IMR-90 (cell line): ENCODE data around the gene C1QTNF8. TPM values are rescaled to one million over a fixed set of nuclear protein-coding genes. Genes with fewer than 3 reads are reported as not detected.

Experiments used
- ATAC-seq: fragments of 200-7000 bp; cut with Tn5 transposase; 2 replicates; pipeline ENCODE4 v1.9.1; 2020; ENCODE audit warnings: low read depth, mild to moderate bottlenecking, moderate library complexity
- BruUV-seq: library from RNA; stranded (reverse); fragments of 400-500 nt; replicated peaks from 2 replicates; lab custom pipeline; 2021; lab: Mats Ljungman, UMichigan
- CTCF ChIA-PET: fragments of 300-600 bp; formaldehyde crosslinking; extraction: SDS; loops from one replicate; lab custom pipeline; 2021; ENCODE audit warnings: antibody characterized with exemption; lab: Yijun Ruan, JAX
- POLR2A ChIA-PET: fragments of 300-600 bp; sonication (Branson Sonifier 250); formaldehyde crosslinking; loops from one replicate; lab custom pipeline; 2022; ENCODE audit warnings: antibody characterized with exemption; ENCODE audit not compliant: unreplicated experiment; lab: Charles Lee
- DNase-seq: peaks from one replicate; pipeline ENCODE4 v3.0.0; 2013
- H2AFZ ChIP-seq: replicated peaks from 2 replicates; pipeline ENCODE3; 2013; ENCODE audit warnings: low read length, mild to moderate bottlenecking; ENCODE audit not compliant: poor library complexity
- H2AK5ac ChIP-seq: 2 replicates; pipeline ENCODE4 v1.6.1; 2013; ENCODE audit warnings: low read depth, low read length, inconsistent platforms
- H2AK9ac ChIP-seq: replicated peaks from 2 replicates; pipeline ENCODE3; 2013; ENCODE audit warnings: mild to moderate bottlenecking, low read depth, low read length, moderate library complexity; ENCODE audit not compliant: poor library complexity
- H2BK120ac ChIP-seq: 2 replicates; pipeline ENCODE4 v1.6.1; 2013; ENCODE audit warnings: low read depth, low read length, inconsistent platforms
- H2BK15ac ChIP-seq: 3 replicates; pipeline ENCODE4 v1.6.1; 2013; ENCODE audit warnings: low read depth, low read length, inconsistent platforms
- H2BK20ac ChIP-seq: 2 replicates; pipeline ENCODE4 v1.6.1; 2013; ENCODE audit warnings: low read depth, mild to moderate bottlenecking, inconsistent platforms, low read length, moderate library complexity
- H2BK5ac ChIP-seq: 2 replicates; pipeline ENCODE4 v1.6.1; 2013; ENCODE audit warnings: mild to moderate bottlenecking, low read depth, low read length, inconsistent platforms; ENCODE audit not compliant: poor library complexity, severe bottlenecking
- H3K14ac ChIP-seq: replicated peaks from 2 replicates; pipeline ENCODE4 v1.6.1; 2013; ENCODE audit warnings: low read depth, low read length, inconsistent platforms
- H3K18ac ChIP-seq: 2 replicates; pipeline ENCODE4 v1.6.1; 2013; ENCODE audit warnings: low read depth, low read length, control low read depth
- H3K23ac ChIP-seq: 2 replicates; pipeline ENCODE4 v1.6.1; 2013; ENCODE audit warnings: low read depth, low read length, inconsistent platforms
- H3K27ac ChIP-seq: 2 replicates; pipeline ENCODE4 v1.5.1; 2013; ENCODE audit warnings: mild to moderate bottlenecking, control low read depth, low read length; ENCODE audit not compliant: insufficient read depth
- H3K27me3 ChIP-seq: 2 replicates; pipeline ENCODE4 v1.6.1; 2013; ENCODE audit warnings: low read length; ENCODE audit not compliant: control insufficient read depth, insufficient read depth
- H3K36me3 ChIP-seq: 2 replicates; pipeline ENCODE4 v1.6.1; 2013; ENCODE audit warnings: low read length, mixed read lengths; ENCODE audit not compliant: control insufficient read depth, insufficient read depth
- H3K4ac ChIP-seq: 2 replicates; pipeline ENCODE4 v1.6.1; 2013; ENCODE audit warnings: low read depth, low read length, inconsistent platforms
- H3K4me1 ChIP-seq: 2 replicates; pipeline ENCODE4 v1.6.1; 2013; ENCODE audit warnings: low read length, mixed read lengths; ENCODE audit not compliant: control insufficient read depth, insufficient read depth
- H3K4me2 ChIP-seq: 2 replicates; pipeline ENCODE4 v1.6.1; 2013; ENCODE audit warnings: low read depth, mild to moderate bottlenecking, control low read depth, low read length, moderate library complexity
- H3K4me3 ChIP-seq: 2 replicates; pipeline ENCODE4 v1.5.1; 2013; ENCODE audit warnings: low read depth, mild to moderate bottlenecking, control low read depth, low read length, moderate library complexity; ENCODE audit not compliant: insufficient read depth
- H3K56ac ChIP-seq: 2 replicates; pipeline ENCODE4 v1.6.1; 2013; ENCODE audit warnings: low read length, inconsistent platforms; ENCODE audit not compliant: insufficient read depth; ENCODE audit errors: extremely low read depth
- H3K79me1 ChIP-seq, 2 experiments: 2 replicates each; pipeline ENCODE4 v1.6.1; 2013; ENCODE audit warnings: low read length in 2 of 2, inconsistent platforms in 1 of 2, low read depth in 1 of 2
- H3K9ac ChIP-seq: 2 replicates; pipeline ENCODE4 v1.6.1; 2013; ENCODE audit warnings: low read depth, low read length, control low read depth
- H3K9me1 ChIP-seq: 2 replicates; pipeline ENCODE4 v1.6.1; 2013; ENCODE audit warnings: low read length, inconsistent platforms; ENCODE audit not compliant: insufficient read depth
- H3K9me3 ChIP-seq: 2 replicates; pipeline ENCODE4 v1.6.1; 2013; ENCODE audit warnings: low read length; ENCODE audit not compliant: control insufficient read depth, insufficient read depth
- H4K20me1 ChIP-seq: 2 replicates; pipeline ENCODE4 v1.6.1; 2013; ENCODE audit warnings: low read length, inconsistent platforms; ENCODE audit not compliant: insufficient read depth
- H4K5ac ChIP-seq: 2 replicates; pipeline ENCODE4 v1.6.1; 2013; ENCODE audit warnings: mild to moderate bottlenecking, low read depth, low read length, control low read depth
- H4K8ac ChIP-seq, 2 experiments: 2 replicates each; pipeline ENCODE4 v1.6.1; 2013; ENCODE audit warnings: low read depth in 2 of 2, low read length in 2 of 2, control low read depth in 1 of 2, inconsistent platforms in 1 of 2
- H4K91ac ChIP-seq: 2 replicates; pipeline ENCODE4 v1.6.1; 2013; ENCODE audit warnings: low read depth, low read length, inconsistent platforms; ENCODE audit not compliant: insufficient read depth
- BHLHE40 ChIP-seq: fragments of 150-350 bp; IDR thresholded peaks from 2 replicates; pipeline ENCODE4 v1.6.1; 2016; ENCODE audit warnings: mild to moderate bottlenecking, low read depth, low read length
- CEBPB ChIP-seq: IDR thresholded peaks from 2 replicates; pipeline ENCODE4 v1.6.1; 2012; ENCODE audit warnings: low read depth, low read length, improper control_type of control experiment
- MXI1 ChIP-seq: IDR thresholded peaks from 2 replicates; pipeline ENCODE4 v1.6.1; 2012; ENCODE audit warnings: low read depth, mild to moderate bottlenecking, low read length, moderate library complexity, borderline replicate concordance
- NFE2L2 ChIP-seq: fragments of 150-350 bp; IDR thresholded peaks from 2 replicates; pipeline ENCODE4 v1.6.1; 2016; ENCODE audit warnings: low read depth, mild to moderate bottlenecking, low read length
- POLR2A ChIP-seq: IDR thresholded peaks from 2 replicates; pipeline ENCODE4 v1.6.1; 2012; ENCODE audit warnings: mild to moderate bottlenecking, low read depth, low read length
- RAD21 ChIP-seq: IDR thresholded peaks from 2 replicates; pipeline ENCODE4 v1.6.1; 2012; ENCODE audit warnings: low read length, improper control_type of control experiment
- WGBS, 2 experiments: methylation state at CpG; one replicate each; pipeline versions ENCODE4 v1.1.5 to v1.1.7; 2013; ENCODE audit warnings: missing lambda C conversion rate in 2 of 2; ENCODE audit not compliant: insufficient read length in 1 of 2; ENCODE audit errors: extremely low coverage in 2 of 2; 5-methylcytosine and 5-hydroxymethylcytosine counted together
- dilution Hi-C: fragments of 300-500 bp; cut with HindIII; formaldehyde crosslinking; loops from one replicate; pipeline ENCODE4 v1.14.3; 2018; ENCODE audit warnings: low sequenced_read_pairs; ENCODE audit not compliant: unreplicated experiment
- in situ Hi-C: fragments of 300-500 bp; cut with MboI; formaldehyde crosslinking; loops from 3 replicates; pipeline ENCODE4 v1.14.3; 2019; ENCODE audit warnings: low sequenced_read_pairs, inconsistent platforms, mixed read lengths
- intact Hi-C: fragments of 100-400 bp; cut with micrococcal nuclease; formaldehyde crosslinking; loops from 2 replicates; pipeline ENCODE4 v1.10.0; 2022
- polyA plus RNA-seq, 3 experiments: library from polyadenylated mRNA; depleted of rRNA; stranded (reverse); fragments of >200 nt; gene quantifications; 2 replicates each; pipeline ENCODE4 v1.2.3, GENCODE V29; 2012; ENCODE audit warnings: low replicate concordance in 1 of 3
- total RNA-seq: library from RNA; depleted of rRNA; stranded (reverse); fragments of >200 nt; gene quantifications from 2 replicates; pipeline ENCODE4 v1.2.3, GENCODE V29; 2012

The C1QTNF8 gene
- total and polyA plus RNA-seq, 2 of the 4 experiments (the other 2 are of a cell fraction): not detected

DNA sequence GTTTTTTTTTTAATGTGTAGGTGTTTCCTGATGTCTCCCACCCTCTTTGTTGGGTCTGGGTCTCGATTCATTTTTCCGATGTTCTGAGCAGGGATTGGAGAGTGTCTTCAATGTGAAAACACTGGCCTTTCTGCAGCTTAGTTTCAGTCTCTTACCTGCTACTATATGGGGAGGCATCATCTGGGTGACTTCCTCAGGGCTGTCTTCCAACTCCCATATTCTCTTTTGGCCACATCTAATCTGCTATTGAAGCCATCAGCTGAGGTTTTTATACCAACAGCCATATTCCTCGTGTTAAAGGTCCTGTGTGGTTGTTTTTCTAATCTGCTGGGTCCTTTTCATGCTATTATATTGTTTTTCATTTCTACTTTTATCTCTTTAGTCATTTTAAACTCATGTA is 36.7 kb downstream of the C1QTNF8 start:
- Histone ChIP-seq H3K27ac (no peak overlapping the region), H3K79me1 (no peaks in the 10 kb centered on the region), H3K36me3 (no peaks in the 10 kb centered on the region), H2BK5ac (no peak overlapping the region), H2AFZ (no peak overlapping the region), H4K5ac (no peak overlapping the region), H3K23ac (no peak overlapping the region), H2BK120ac (no peak overlapping the region), H3K4me2 (no peak overlapping the region), H3K27me3 (peaks cover 12% of the 10 kb centered on the region; the same call in 1 of the 2 replicates), H4K91ac (no peak overlapping the region), H2AK5ac (no peak overlapping the region), H3K4me1 (no peaks in the 10 kb centered on the region), H3K9me3 (peaks cover 6% of the 10 kb centered on the region), H3K18ac (no peak overlapping the region), H4K8ac (no peak overlapping the region), H2BK15ac (no peak overlapping the region), H3K56ac (no peak overlapping the region), H3K4me3 (no peak overlapping the region), H2AK9ac (no peak overlapping the region), H3K9me1 (no peaks in the 10 kb centered on the region), H3K14ac (no peak overlapping the region), H3K9ac (no peak overlapping the region), H4K20me1 (no peaks in the 10 kb centered on the region), H3K4ac (no peak overlapping the region), H2BK20ac (no peak overlapping the region)
- CTCF ChIA-PET: no interaction called here
- in situ Hi-C loops (loop anchor here (25.0 kb wide), 1 partner anchor 347 kb away; the partner anchor contains the start of genes ANTKMT, FBXL16 and METRN), dilution Hi-C loops (no loop called here), intact Hi-C loops (no loop called here)
- BruUV-seq: no TSS peak
- no peak for TF ChIP-seq POLR2A
- no peak for TF ChIP-seq NFE2L2
- no peak for TF ChIP-seq MXI1
- no peak for TF ChIP-seq RAD21
- no peak for TF ChIP-seq BHLHE40
- no peak for TF ChIP-seq CEBPB
- DNase-seq: no peak
- no peak for ATAC-seq
- POLR2A ChIA-PET: no interaction called here
- no CpG with 5 or more reads among the region's 3 CpGs for WGBS, 2 experiments
